ENCODE results near the gene PLCXD3.

GRCh38 chr5:41433552-41434181, 76.7 kb downstream of the PLCXD3 start:
- TF ChIP-seq, protein P1, sequence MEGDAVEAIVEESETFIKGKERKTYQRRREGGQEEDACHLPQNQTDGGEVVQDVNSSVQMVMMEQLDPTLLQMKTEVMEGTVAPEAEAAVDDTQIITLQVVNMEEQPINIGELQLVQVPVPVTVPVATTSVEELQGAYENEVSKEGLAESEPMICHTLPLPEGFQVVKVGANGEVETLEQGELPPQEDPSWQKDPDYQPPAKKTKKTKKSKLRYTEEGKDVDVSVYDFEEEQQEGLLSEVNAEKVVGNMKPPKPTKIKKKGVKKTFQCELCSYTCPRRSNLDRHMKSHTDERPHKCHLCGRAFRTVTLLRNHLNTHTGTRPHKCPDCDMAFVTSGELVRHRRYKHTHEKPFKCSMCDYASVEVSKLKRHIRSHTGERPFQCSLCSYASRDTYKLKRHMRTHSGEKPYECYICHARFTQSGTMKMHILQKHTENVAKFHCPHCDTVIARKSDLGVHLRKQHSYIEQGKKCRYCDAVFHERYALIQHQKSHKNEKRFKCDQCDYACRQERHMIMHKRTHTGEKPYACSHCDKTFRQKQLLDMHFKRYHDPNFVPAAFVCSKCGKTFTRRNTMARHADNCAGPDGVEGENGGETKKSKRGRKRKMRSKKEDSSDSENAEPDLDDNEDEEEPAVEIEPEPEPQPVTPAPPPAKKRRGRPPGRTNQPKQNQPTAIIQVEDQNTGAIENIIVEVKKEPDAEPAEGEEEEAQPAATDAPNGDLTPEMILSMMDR (IDR thresholded peaks at IDR 0.05) = no peak
- no peak for TF ChIP-seq POLR2A (IDR thresholded peaks at IDR 0.05)
